Ovary (tissue), 9 donors: ENCODE results near the gene RPIA. TPM values are rescaled to one million over a fixed set of nuclear protein-coding genes. Genes with fewer than 3 reads are reported as not detected.

ENCODE experiments used
- DNase-seq, 5 donors: peaks; one replicate each; pipeline ENCODE4 v3.0.0-alpha.2; 2019 to 2020
- H3K27ac ChIP-seq, 2 donors: fragments of 200-600 bp; one replicate each; pipeline versions ENCODE4 v1.5.1 to v1.8.0; 2019 to 2022
- H3K27me3 ChIP-seq: fragments of 200-600 bp; one replicate; pipeline ENCODE4 v1.8.0; 2022
- H3K36me3 ChIP-seq: fragments of 200-600 bp; sonication (generic); one replicate; pipeline ENCODE4 v1.5.1; 2019
- H3K4me1 ChIP-seq: one replicate; pipeline ENCODE4 v1.8.1; 2013; ENCODE audit warnings: mild to moderate bottlenecking, moderate library complexity; ENCODE audit not compliant: insufficient read depth
- H3K4me3 ChIP-seq: fragments of 200-600 bp; sonication (generic); one replicate; pipeline ENCODE4 v1.5.1; 2017
- H3K9me3 ChIP-seq, 2 donors: fragments of 200-600 bp in 1 of 2; sonication (generic) in 1 of 2; one replicate each; pipeline versions ENCODE4 v1.5.1 to v1.8.1; 2013 to 2019; ENCODE audit warnings: mild to moderate bottlenecking in 1 of 2, moderate library complexity in 1 of 2
- CTCF ChIP-seq, 3 donors: fragments of 450-650 bp in 2 of 3; fragments of 200-600 bp in 1 of 3; IDR thresholded peaks; one replicate each; pipeline versions ENCODE4 v1.5.1 to v1.8.0; 2016 to 2022; ENCODE audit warnings: antibody characterized with exemption in 3 of 3, mild to moderate bottlenecking in 1 of 3
- EP300 ChIP-seq: sonication (generic); formaldehyde crosslinking; IDR thresholded peaks from one replicate; pipeline ENCODE4 v1.6.1; 2017; ENCODE audit warnings: antibody characterized with exemption
- POLR2A ChIP-seq: fragments of 450-650 bp; IDR thresholded peaks from one replicate; pipeline ENCODE4 v1.6.1; 2017; ENCODE audit warnings: antibody characterized with exemption, mild to moderate bottlenecking, moderate library complexity
- WGBS, 3 donors: extraction: QIAGEN DNeasy Blood & Tissue Kit in 1 of 3; methylation state at CpG; one replicate each; pipeline versions ENCODE4 v1.1.5 to v1.1.7; 2013 to 2017; 5-methylcytosine and 5-hydroxymethylcytosine counted together
- intact Hi-C, 4 donors: fragments of 100-400 bp; cut with DNase I; formaldehyde crosslinking; loops; one replicate each; pipeline versions ENCODE4 v1.11.0 to v1.15.1; 2022 to 2023
- polyA plus RNA-seq, 2 donors: library from polyadenylated mRNA; stranded (reverse); fragments of 200-250 nt in 1 of 2; fragments of 350-450 nt in 1 of 2; fragmentation: Illumina TruSeq in 1 of 2; extraction: RNeasy Lipid Tissue Mini Kit (QIAGEN cat#74804) in 1 of 2; gene quantifications; one replicate each; pipeline ENCODE4 v1.2.3, GENCODE V29; 2013 to 2014
- total RNA-seq, 7 donors: library from RNA; depleted of rRNA in 2 of 7; stranded (reverse); fragments of >200 nt in 2 of 7; fragmentation: NEBNext Ultra II Directional in 3 of 7; extraction: Animal tissue kit (Norgen Biotek cat#: 25700) in 3 of 7; gene quantifications; one replicate each; pipeline versions ENCODE4 v1.1.0 to v1.2.4, GENCODE V29; 2016 to 2023
- donor health status: DM: no; HTN: no; CAD: no; lungs with moderate emphysema.
- donor health status: DM: no; HTN: no; CAD: no.
- donor health status: Bipolar disorder and iron deficiency.
- donor health status: DM: yes; HTN: yes; CAD: no.
- donor health status: DM: no; HTN: no; CAD: no.
- donor health status: DM: yes; HTN: yes; CAD: no.

RPIA gene
- total and polyA plus RNA-seq, 9 donors: 10.4 to 19.3 (median 15.4) TPM

- no peaks in the 10 kb centered on the region for H3K4me1 ChIP-seq
- WGBS, 3 donors: 96 to 100% (median 97%) methylated on average over 2 of the region's 2 CpGs
- H3K9me3 ChIP-seq: no peaks in the 10 kb centered on the region
- no peak overlapping the region for H3K4me3 ChIP-seq
- DNase-seq: no peak
- H3K27me3 ChIP-seq: no peaks in the 10 kb centered on the region
- intact Hi-C loops: no loop called here
- no peak overlapping the region for H3K27ac ChIP-seq
- TF ChIP-seq EP300 (no peak), CTCF (IDR thresholded peaks at IDR 0.05) (no peak), POLR2A (no peak)
- no peaks in the 10 kb centered on the region for H3K36me3 ChIP-seq
Measured at GRCh38 chr2:88721268-88721667, 29.8 kb downstream of the RPIA start.

- TF ChIP-seq CTCF (IDR thresholded peaks at IDR 0.05) (no peak), EP300 (no peak), POLR2A (no peak)
- intact Hi-C loops: no loop called here
- Histone ChIP-seq H3K9me3 (no peaks in the 10 kb centered on the region), H3K36me3 (no peaks in the 10 kb centered on the region), H3K27ac (no peak overlapping the region), H3K27me3 (no peaks in the 10 kb centered on the region), H3K4me1 (no peaks in the 10 kb centered on the region), H3K4me3 (no peak overlapping the region)
- whole genome bisulfite sequencing, 3 donors: 87 to 94% (median 92%) methylated on average over 4 of the region's 4 CpGs
- DNase-seq: no peak
Measured at GRCh38 chr2:88724643-88725332, 33.3 kb downstream of the RPIA start.

- intact Hi-C loops: no loop called here
Measured at GRCh38 chr2:88729061-88729745, 37.7 kb downstream of the RPIA start.

More at GRCh38 chr2:88729061-88729745, 37.7 kb downstream of the RPIA start:
- no peaks in the 10 kb centered on the region for H3K4me1 ChIP-seq
- WGBS, 3 donors: 91 to 94% (median 93%) methylated on average over 8 of the region's 8 CpGs
- no peaks in the 10 kb centered on the region for H3K36me3 ChIP-seq
- no peak for DNase-seq
- no peak overlapping the region for H3K4me3 ChIP-seq
- H3K27me3 ChIP-seq: no peaks in the 10 kb centered on the region
- no peak for TF ChIP-seq CTCF (IDR thresholded peaks at IDR 0.05)
- no peak for TF ChIP-seq POLR2A
- TF ChIP-seq EP300: no peak
- no peak overlapping the region for H3K27ac ChIP-seq
- no peaks in the 10 kb centered on the region for H3K9me3 ChIP-seq
